Activated T-cell treated with anti-CD3 and anti-CD28 coated beads, Interleukin-2, amount 50 U/mL, for 48 hours (primary cell): ENCODE measurements around the gene TGFBR3.
"Not testable (repeated sequence)": the region's sequence is repeated elsewhere in the genome, so short reads cannot be mapped to it uniquely, and the experiment has no call there.

Experiments used
- DNase-seq, 2 experiments: peaks; one replicate each; pipeline ENCODE4 v3.0.0-alpha.2; 2020

TGFBR3 gene

DNA sequence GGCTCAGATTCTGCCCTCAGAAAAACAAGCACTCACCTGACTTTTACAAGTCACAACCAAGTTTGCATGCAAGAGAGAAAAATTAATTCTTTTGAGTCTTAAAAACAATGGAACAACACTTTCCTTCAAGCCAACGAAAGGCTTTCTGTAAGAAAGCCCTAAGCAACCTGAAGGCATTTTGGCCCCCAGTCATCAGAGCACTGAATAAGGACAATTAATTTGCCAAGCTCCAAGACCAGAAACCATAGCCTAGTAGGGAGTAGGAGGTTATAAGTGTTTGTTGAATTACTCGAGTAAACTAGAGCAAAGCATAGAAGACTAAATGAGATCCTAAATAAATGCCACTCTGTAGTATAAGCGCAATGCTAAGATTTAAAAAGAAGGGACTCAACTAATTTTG is 4.7 kb downstream of the TGFBR3 start:
- DNase-seq: no peak

DNA sequence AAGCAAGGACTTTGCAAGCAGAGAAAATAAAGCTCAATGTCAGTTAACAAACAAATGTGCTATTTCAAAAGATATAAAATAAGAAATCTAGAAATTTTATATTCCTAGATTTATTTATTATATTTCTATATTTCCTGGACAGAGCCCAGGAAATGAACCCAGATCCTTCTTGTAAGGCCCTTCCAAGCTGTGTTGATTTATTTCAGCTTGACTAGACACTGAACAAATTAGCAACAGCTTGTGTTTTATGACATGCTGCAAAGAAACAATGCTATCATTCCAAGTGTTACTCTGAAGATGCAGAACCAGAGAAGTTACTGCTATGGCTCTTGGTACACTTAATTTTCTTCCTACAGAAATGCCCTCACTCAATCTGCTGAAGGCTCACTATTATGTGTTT is 6.2 kb downstream of the TGFBR3 start:
- no peak for DNase-seq

DNA sequence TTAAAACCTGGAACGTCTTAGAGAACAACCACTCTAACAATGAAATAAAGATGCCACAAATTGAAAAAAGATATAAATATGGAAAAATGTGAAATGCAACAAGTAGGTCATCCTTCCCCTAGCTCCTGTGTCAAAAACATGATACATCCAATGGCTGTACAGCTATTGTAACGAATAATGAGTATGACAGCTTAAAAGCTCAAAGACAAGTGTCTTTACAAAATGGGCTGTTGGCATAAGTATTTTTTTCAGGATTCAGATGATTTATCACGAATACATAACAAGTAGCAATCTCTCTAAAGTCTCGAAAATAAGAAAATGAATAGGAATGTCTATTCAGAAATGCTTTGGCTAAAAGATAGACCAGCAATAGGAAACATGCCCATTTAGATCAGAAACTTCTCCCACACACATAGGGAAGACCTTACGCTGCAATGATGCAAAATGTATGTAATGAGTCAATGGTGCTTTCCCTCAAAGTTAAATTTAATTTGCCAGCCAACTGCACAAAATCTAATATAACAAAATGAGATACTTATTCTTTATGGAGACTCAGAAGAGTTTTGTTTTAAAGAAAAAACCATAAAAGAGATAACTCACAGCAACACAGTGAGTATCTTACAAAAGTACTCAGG is 8.3 kb downstream of the TGFBR3 start:
- no peak for DNase-seq

- DNase-seq: peak in 1 of 2 experiments; percentile 41
Measured at GRCh38 chr1:91876781-91877573, 9.0 kb downstream of the TGFBR3 start.

- DNase-seq: peak; percentile 59 to 67
Measured at GRCh38 chr1:91876040-91876470, 9.9 kb downstream of the TGFBR3 start.

- DNase-seq: no peak
Measured at GRCh38 chr1:91874167-91874566, 11.8 kb downstream of the TGFBR3 start.

- peak; percentile 62 to 65 for DNase-seq
Measured at GRCh38 chr1:91872559-91873081, 13.3 kb downstream of the TGFBR3 start.

GRCh38 chr1:91872000-91872399 is 14.0 kb downstream of the TGFBR3 start:
- DNase-seq: no peak

DNA sequence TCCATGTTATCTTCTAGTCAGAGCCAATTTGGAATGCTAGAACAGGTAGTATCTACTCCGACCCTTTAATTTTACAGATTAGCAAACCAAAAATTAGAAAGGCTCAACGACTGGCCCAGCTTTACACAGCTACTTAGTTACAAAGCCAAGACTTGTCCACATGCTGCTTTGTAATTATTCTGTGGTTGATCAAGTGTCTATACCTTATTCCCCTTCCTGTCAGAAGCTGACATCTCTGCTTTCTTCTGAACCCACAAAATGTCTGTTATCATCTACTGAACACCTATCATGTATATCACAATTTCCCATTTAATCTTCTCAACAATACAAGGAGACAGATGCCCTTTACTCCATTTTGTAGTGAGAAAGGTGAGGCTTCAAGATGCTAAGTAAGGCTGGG is 15.6 kb downstream of the TGFBR3 start:
- DNase-seq: no peak

GRCh38 chr1:91866425-91866824 is 19.5 kb downstream of the TGFBR3 start:
- no peak for DNase-seq

GRCh38 chr1:91864017-91864700 is 21.8 kb downstream of the TGFBR3 start:
- no peak for DNase-seq

DNA sequence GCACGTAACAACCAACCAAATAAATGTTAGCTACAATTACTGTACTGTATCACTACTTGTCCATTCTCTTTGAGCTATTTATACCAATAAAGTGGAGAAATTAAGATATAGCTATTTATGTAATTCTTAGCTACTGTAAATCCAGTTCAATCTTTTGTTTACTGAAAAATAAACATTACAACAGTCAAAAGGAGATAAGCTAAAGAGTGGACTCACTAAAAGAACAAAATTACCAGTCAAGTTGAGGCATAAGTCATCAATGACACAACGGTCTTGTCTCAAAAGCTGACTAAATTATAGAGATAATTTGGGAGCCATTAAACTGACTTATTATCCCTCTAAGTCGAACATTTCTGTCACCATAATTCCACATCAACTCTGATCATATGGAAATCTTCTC is 22.5 kb downstream of the TGFBR3 start:
- DNase-seq: no peak

- DNase-seq: no peak
Measured at GRCh38 chr1:91862120-91862519, 23.8 kb downstream of the TGFBR3 start.

DNA sequence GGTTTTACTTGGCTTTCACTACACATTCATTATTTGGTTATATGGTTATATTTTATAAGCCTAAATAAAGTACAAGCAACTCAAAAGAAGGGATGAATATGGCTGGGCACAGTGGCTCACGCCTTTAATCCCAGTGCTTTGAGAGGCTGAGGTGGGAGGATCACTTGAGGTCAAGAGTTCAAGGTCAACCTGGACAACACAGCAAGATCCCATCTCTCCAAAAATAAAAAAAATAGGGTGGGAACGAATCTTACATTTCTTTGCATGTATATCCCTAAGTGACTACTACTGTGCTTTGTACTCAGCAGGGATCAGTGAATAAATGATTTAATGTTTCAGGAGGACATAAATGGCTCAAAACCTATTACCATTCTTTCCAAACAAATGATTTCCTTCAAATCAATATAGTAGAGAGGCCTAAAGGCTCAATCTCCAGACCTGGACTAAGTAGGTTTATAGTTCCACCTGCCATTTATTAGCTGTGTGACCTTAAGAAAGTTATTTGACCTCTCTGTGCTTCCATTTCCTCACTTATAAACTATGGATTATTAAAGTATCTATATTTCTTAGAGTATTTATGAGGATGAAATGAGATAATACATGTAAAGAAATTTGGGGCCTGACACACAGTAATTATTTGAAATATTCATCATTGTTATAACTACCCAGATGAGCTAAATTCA is 28.3 kb downstream of the TGFBR3 start:
- no peak for DNase-seq

- no peak for DNase-seq
Measured at GRCh38 chr1:91856996-91857395, 29.0 kb downstream of the TGFBR3 start.

DNA sequence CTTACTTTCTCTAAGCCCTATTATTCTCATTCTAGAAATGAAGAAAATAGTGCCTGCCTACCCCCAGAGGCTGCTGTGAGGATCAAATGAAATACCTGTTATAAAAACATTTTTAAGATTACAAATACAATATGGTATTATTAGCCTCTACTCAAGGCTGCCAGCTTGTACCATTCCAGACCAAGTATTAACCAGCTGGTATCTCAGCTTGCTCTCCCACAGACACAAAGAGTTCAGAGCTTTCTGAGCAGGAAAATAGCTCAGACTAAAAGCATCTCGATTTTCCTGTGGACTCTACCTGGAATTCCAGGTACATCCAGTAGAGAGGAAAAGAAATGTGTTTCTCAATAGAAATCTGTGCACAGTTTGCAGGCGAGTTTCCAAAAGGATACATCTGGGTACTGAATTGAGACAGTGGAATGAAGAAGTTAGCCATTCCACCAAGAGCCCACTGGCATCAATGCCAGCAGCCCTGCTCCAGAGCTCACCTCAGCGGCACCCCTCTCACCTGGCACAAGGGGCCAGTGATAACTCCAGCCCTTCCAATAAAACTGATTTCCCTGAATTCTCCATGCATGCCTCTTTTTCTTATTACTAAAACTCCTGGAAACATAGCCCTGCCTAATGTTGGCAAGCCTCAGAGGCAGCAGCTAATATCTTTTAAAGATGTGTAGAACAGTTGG is 31.0 kb downstream of the TGFBR3 start:
- no peak for DNase-seq

- DNase-seq: no peak
Measured at GRCh38 chr1:91853397-91853796, 32.6 kb downstream of the TGFBR3 start.

- not testable (repeated sequence) for DNase-seq
Measured at GRCh38 chr1:91852011-91852410, 33.9 kb downstream of the TGFBR3 start.

DNA sequence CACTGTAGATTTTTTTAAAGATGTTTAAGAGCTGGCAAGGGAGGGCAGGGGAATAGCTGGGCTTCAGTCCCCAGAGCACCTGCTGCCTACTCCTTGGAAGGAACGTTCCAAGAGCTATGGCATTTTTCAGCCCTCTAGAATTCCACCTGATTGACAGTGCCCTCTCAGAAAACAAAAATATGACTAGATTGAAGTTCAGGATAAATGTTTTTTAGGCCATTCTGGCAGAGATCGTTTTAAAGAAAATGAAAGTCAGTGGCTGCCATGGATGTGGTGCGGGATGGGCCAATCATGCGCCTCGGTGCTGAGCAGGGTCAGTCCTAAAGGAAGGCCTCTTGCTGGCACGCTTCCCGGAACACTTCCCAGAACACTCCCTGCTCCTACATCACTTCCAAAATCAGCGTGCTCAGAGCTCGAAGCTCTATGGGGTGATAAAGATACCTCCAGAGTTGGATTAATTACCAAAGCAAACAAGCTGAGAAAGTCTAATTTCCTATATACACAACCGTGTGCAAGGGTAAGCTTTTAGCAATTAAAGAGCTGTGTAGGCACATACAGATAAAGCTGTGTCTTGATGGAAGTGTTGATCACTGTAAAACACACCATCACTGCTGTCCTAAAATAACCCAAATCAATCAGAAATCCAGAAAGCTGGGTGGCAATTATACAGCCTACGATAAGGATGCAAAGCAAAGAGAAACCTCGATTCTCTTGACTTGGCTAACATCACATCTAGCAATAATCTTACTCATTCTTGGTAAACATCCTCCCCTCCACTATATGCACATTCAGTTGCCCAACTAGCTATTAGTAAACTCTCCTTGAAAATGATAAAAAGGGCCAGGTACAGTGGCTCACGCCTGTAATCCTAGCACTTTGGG is 34.6 kb downstream of the TGFBR3 start:
- no peak for DNase-seq

DNA sequence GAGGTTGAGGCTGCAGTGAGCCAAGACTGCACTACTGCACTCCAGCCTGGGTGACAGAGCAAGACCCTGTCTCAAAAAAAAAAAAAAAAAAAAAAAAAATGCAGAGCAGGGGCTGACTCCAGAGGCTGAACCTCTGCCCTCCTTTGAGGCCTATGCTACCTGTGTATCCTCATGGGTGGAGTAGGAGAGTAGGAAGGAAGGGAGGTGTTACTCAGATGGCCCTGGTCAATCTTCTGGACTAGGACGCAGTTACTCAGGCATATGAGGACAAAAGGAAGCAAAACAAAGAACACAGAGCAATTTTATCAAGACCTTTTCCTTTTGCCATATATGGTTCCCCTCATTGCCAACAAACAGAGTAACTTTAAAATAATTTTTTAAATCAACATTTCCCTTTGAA is 35.2 kb downstream of the TGFBR3 start:
- DNase-seq: no peak

DNA sequence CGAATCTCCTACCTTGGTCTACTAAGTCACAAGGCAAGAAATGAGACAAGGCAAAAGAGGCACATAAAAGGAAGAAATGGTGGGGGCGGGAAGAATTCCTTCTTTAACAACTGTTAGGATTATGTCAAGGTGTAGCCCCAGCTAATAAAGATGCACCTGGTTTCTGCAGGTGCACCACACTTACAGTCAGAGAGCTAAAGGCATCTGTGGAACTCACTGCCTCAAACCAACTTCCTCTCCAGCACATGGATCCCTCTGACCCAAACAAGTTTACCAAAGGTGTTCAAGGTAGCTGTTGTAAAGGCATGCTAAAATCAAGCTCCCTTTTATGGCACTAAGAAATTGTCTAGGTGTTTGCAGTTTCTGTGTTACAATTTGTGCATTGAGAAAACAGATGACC is 38.1 kb downstream of the TGFBR3 start:
- no peak for DNase-seq

DNA sequence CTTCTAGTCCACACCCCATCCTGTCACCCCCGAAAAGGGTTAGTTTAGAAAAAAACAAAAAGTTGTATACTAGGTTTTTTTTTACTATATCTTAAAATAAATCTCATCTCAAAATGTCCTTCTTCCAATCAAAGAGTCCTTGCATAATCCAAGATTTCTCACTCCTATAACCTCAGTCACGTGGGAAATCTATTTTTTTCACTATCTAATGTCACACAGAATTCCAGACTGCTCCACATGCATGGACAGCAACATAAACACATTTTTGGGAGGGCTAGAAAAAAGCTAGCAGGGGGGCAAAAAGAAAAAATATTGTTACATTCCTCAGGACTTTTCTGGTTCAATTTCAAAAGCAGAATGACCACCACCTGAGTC is 39.3 kb downstream of the TGFBR3 start:
- DNase-seq: no peak
